Neural crest cell (in vitro differentiated cells): Measurements from ENCODE around the gene UBA6. TPM values are rescaled to one million over a fixed set of nuclear protein-coding genes. Genes with fewer than 3 reads are reported as not detected.

Experiments
- DNase-seq: peaks from one replicate; pipeline ENCODE4 v3.0.0; 2021; ENCODE audit warnings: low read depth, mixed read lengths, low spot score
- H3K27ac Mint-ChIP-seq: one replicate; pipeline ENCODE4 v1.8.0; 2021; ENCODE audit warnings: mild to moderate bottlenecking, mixed read lengths; ENCODE audit not compliant: unreplicated experiment
- H3K27me3 Mint-ChIP-seq: 2 replicates; pipeline ENCODE4 v1.8.0; 2021; ENCODE audit warnings: low read depth, mild to moderate bottlenecking, mixed read lengths
- H3K36me3 Mint-ChIP-seq: 2 replicates; pipeline ENCODE4 v1.8.0; 2021; ENCODE audit warnings: low read depth, mild to moderate bottlenecking, mixed read lengths
- H3K4me1 Mint-ChIP-seq: 2 replicates; pipeline ENCODE4 v1.8.0; 2021; ENCODE audit warnings: mixed read lengths
- H3K4me3 Mint-ChIP-seq: one replicate; pipeline ENCODE4 v1.8.0; 2021; ENCODE audit warnings: mild to moderate bottlenecking, mixed read lengths
- H3K9me3 Mint-ChIP-seq: 2 replicates; pipeline ENCODE4 v1.8.0; 2021; ENCODE audit warnings: mixed read lengths
- total RNA-seq: library from RNA; stranded (reverse); gene quantifications from 2 replicates; pipeline ENCODE4 v1.2.1, GENCODE V29; 2021
- TF ChIP-seq, protein P1 (sequence below): fragments of 200-600 bp; sonication (generic); conservative IDR thresholded peaks from 2 replicates; pipeline ENCODE4 v1.5.0; 2021; ENCODE audit warnings: antibody characterized with exemption, mild to moderate bottlenecking

UBA6 gene
- total RNA-seq, 1 donor from 2014 or later, result 72.9 TPM

DNA sequence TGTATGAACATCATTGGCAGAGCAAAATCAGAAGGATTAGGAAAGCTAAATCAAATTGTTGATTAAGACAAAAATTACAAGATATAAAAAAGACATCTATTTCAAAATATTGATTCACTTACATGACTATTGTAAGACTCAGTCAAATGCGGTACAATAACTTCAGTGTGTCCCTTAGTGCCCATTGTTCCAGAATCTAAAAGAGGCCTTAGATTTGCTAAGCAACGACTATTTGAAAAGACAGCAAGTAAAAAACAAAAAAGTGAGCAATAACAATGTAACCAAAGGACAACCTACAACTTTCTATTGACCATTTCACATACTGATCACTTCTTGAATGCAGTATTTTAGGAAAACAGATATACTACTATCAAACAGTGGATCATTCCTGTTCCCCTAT lies 65.6 kb downstream of the UBA6 start:
- Mint-ChIP-seq H3K4me3 (no peak overlapping the region), H3K36me3 (peaks cover 34% of the 10 kb centered on the region)

DNA sequence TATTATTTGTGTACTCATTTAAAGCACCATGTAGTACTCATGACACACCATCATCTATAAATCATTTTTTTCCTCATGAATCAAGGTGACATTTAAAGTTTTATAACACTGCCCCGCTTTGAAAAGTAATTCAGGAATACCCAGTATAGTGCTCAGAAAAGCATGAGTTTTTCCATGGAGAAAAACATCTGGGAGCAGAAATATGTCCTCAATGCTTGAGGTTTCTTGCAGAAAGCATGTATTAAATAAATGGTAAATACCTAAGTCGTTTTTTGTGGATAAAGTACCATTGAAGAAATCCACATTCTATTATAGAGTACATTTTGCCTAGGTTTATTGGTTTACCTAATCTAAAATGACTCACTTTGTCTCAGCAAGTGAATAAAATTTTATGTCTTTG lies 66.2 kb downstream of the UBA6 start:
- Mint-ChIP-seq H3K4me3 (no peak overlapping the region), H3K27me3 (no peaks in the 10 kb centered on the region), H3K27ac (no peak overlapping the region), H3K9me3 (peaks cover 2% of the 10 kb centered on the region), H3K4me1 (peaks cover 10% of the 10 kb centered on the region), H3K36me3 (peaks cover 31% of the 10 kb centered on the region)
- DNase-seq, result no peak
- TF ChIP-seq, protein P1, sequence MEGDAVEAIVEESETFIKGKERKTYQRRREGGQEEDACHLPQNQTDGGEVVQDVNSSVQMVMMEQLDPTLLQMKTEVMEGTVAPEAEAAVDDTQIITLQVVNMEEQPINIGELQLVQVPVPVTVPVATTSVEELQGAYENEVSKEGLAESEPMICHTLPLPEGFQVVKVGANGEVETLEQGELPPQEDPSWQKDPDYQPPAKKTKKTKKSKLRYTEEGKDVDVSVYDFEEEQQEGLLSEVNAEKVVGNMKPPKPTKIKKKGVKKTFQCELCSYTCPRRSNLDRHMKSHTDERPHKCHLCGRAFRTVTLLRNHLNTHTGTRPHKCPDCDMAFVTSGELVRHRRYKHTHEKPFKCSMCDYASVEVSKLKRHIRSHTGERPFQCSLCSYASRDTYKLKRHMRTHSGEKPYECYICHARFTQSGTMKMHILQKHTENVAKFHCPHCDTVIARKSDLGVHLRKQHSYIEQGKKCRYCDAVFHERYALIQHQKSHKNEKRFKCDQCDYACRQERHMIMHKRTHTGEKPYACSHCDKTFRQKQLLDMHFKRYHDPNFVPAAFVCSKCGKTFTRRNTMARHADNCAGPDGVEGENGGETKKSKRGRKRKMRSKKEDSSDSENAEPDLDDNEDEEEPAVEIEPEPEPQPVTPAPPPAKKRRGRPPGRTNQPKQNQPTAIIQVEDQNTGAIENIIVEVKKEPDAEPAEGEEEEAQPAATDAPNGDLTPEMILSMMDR, result no peak

More for the DNA sequence above, 65.6 kb downstream of the UBA6 start:
- Mint-ChIP-seq H3K27me3 (no peaks in the 10 kb centered on the region), H3K4me1 (peaks cover 10% of the 10 kb centered on the region), H3K27ac (no peak overlapping the region), H3K9me3 (peaks cover 2% of the 10 kb centered on the region)
- no peak for DNase-seq
- TF ChIP-seq, protein P1, result no peak

DNA sequence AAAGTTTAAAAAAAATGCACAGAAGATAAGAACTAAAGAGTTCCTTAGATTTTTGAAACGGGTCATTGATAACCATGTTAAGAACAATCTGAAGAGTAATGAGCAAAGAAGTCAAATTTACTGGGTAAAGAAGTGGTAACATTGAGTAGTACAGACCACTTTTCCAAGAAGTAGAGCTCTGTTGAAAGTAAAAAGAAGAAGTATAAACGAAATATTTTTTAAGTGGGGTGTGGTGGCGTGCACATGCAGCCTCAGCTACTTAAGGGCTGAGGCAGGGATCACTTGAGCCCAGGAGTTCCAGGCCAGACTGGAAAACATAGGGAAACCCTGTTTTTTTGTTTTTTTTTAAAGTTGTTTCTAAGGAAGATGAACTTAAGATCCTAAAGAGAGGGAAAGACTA lies 68.5 kb downstream of the UBA6 start:
- H3K4me1 Mint-ChIP-seq, result peaks cover 10% of the 10 kb centered on the region
- TF ChIP-seq, protein P1, result no peak
- H3K36me3 Mint-ChIP-seq, result peaks cover 21% of the 10 kb centered on the region
- no peaks in the 10 kb centered on the region for H3K9me3 Mint-ChIP-seq
- no peaks in the 10 kb centered on the region for H3K27me3 Mint-ChIP-seq
- H3K4me3 Mint-ChIP-seq, result no peak overlapping the region
- H3K27ac Mint-ChIP-seq, result no peak overlapping the region
- DNase-seq, result no peak

GRCh38 chr4:67624939-67625338 lies 76.0 kb downstream of the UBA6 start:
- H3K27me3 Mint-ChIP-seq, result no peaks in the 10 kb centered on the region
- H3K4me1 Mint-ChIP-seq, result no peaks in the 10 kb centered on the region
- no peaks in the 10 kb centered on the region for H3K9me3 Mint-ChIP-seq
- no peak overlapping the region for H3K4me3 Mint-ChIP-seq
- no peak for DNase-seq
- TF ChIP-seq, protein P1, result no peak
- H3K27ac Mint-ChIP-seq, result no peak overlapping the region
- peaks cover 21% of the 10 kb centered on the region for H3K36me3 Mint-ChIP-seq

DNA sequence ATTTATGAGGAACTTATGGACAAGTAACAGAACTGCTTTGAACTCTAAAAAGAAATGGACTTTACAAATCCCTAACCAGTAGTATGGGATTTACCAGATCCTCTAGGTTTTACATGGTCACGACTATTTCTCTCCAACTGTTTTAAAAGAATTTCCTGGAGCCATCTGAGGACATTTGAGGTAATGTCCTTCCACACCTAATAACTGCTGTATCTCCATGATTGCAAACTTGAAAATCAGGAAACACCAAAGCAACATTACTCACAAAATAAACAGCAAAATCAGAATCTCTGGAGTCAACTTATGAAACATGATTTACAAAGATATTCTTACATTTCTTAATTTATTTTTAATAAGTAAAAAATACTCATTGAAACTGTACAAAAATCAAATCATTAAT lies 84.5 kb downstream of the UBA6 start:
- no peak for DNase-seq
- Mint-ChIP-seq H3K4me1 (no peaks in the 10 kb centered on the region), H3K4me3 (no peak overlapping the region), H3K27me3 (no peaks in the 10 kb centered on the region), H3K27ac (no peak overlapping the region), H3K36me3 (peaks cover 51% of the 10 kb centered on the region), H3K9me3 (peaks cover 18% of the 10 kb centered on the region)
- TF ChIP-seq, protein P1, result no peak

DNA sequence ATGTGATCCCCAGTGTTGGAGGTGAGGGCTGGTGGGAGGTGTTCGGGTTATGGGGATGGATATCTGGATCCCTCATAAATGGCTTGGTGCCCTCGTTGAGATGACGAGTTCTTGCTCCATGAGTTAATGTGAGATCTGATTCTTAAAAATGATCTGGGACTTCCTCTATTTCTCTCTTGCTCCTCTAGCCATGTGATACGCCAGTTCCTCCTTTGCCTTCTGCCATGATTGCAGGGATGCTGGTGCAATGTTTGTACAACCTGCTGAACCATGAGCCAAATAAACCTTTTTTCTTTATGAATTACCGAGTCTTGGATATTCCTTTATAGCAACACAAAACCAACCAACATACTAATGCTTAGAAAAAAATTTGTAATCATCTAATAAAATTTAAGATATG lies 85.8 kb downstream of the UBA6 start:
- H3K36me3 Mint-ChIP-seq, result peaks cover 47% of the 10 kb centered on the region
- H3K4me3 Mint-ChIP-seq, result no peak overlapping the region

More for the DNA sequence above, 85.8 kb downstream of the UBA6 start:
- DNase-seq, result no peak
- Mint-ChIP-seq H3K4me1 (no peaks in the 10 kb centered on the region), H3K9me3 (peaks cover 20% of the 10 kb centered on the region), H3K27me3 (no peaks in the 10 kb centered on the region), H3K27ac (no peak overlapping the region)
- TF ChIP-seq, protein P1, result no peak
